GM19035 (cell line): ENCODE results near the gene KLK8.

ENCODE experiments used
- ATAC-seq: cut with Tn5 transposase; IDR thresholded peaks from one replicate; pipeline ENCODE4 v1.9.1; 2021; ENCODE audit not compliant: unreplicated experiment

KLK8 gene

DNA sequence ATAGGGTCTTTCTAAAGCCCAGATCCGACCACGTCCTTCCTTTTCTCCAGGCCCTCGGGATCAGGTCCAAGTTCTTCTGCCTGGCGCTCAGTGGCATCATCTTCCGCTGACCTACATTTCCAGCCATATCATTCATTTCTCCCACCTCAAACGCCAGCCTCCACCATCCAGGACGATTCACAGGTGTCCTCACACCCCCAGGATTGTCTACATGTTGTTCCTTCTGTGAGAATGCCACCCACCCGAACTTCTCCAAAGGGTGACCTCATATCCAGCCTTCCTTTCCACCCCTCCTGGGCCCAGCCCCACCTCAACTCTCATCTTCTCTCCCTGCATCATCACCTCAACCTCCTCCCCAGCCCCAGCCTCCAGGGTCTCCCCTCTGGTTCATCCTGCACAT lies 43.8 kb downstream of the KLK8 start:
- ATAC-seq, result no peak

DNA sequence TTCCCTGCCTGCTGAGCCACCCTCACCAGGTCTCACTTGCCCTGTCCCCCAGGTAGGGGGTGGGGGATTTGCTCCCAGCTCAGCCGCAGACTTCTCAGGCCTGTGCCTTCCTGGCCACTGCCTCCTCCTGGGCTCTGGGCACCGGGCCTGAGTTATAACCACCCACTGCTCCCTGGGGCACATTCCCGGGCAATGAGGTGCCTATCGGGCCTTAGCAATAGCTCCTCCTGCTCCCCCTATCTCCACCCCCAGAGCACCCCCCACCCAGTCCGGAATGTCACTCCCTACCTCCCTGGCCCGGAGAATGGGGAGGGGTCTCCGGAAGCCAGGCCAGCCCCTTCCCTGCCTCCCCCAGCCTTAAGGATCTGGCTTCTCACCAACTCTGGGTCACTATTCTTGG lies 48.5 kb downstream of the KLK8 start, which contains the start of gene KLK5:
KLK5 (minus strand) TSS at position 129 of the 400 bp plus-strand sequence. CDS start 381 bp downstream, outside the sequence.
- no peak for ATAC-seq

DNA sequence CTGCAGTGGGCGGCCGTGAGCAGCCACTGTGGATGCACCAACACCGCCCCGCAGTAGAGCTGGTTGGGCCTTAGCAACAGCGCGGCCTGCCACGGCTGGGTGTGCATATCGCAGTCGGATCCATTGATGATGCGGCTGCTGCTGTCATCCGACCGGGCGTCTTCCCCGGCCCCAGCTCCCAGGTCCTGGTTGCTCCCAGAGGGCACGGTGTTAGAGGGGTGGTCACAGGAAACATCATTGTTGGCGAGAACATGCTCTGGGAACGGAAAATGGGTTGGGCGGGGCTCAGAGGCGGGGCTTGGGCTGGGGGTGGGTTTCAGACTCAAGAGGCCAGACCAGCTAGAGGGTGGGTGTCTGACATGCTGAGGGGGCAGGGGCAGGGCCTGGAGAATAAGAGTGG lies 51.5 kb downstream of the KLK8 start:
- ATAC-seq, result no peak

DNA sequence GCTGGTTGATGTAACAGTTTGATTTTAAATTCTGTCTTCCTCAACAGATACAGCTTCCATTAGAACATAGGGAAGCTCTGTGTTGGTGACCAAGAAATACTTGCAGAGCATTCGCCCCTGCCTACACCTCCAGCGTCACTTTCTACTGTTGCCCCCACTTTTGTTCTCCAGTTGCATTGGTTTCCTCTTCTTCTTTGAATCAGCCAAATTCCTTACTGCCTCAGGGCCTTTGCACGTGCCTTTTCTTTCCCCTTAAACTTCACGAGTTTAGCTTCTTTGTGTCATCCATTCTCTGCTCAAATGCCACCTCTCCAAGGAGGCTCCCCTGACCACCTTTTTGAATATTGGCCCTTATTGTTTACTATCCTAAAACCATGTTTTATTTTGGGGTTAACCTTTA lies 54.3 kb downstream of the KLK8 start:
- no peak for ATAC-seq
